ENCODE results near the gene DPYSL3.
"Not testable (repeated sequence)": the region's sequence is repeated elsewhere in the genome, so short reads cannot be mapped to it uniquely, and the experiment has no call there.

DPYSL3 gene

GRCh38 chr5:147400126-147400809 lies 109.6 kb downstream of the DPYSL3 start:
- no peak for DNase-seq

GRCh38 chr5:147398860-147399259 lies 111.0 kb downstream of the DPYSL3 start:
- no peak for DNase-seq

- no peak for DNase-seq
Observed at GRCh38 chr5:147397616-147398015, 112.3 kb downstream of the DPYSL3 start.

- DNase-seq, result no peak
Observed at GRCh38 chr5:147396070-147396823, 113.6 kb downstream of the DPYSL3 start.

GRCh38 chr5:147393874-147394672 lies 115.8 kb downstream of the DPYSL3 start:
- DNase-seq, result no peak

GRCh38 chr5:147391781-147392180 lies 118.1 kb downstream of the DPYSL3 start:
- DNase-seq, result no peak

- DNase-seq, result no peak
Observed at GRCh38 chr5:147390654-147391225, 119.1 kb downstream of the DPYSL3 start.

- no peak for DNase-seq
Observed at GRCh38 chr5:147388184-147389108, 121.4 kb downstream of the DPYSL3 start.

- no peak for DNase-seq
Observed at GRCh38 chr5:147387109-147387508, 122.8 kb downstream of the DPYSL3 start.

- peak; percentile 62 for DNase-seq
Observed at GRCh38 chr5:147384346-147385193, 125.3 kb downstream of the DPYSL3 start.

- DNase-seq, result peak; percentile 78
Observed at GRCh38 chr5:147382776-147383175, 127.1 kb downstream of the DPYSL3 start.

GRCh38 chr5:147381555-147381954 lies 128.3 kb downstream of the DPYSL3 start:
- no peak for DNase-seq

GRCh38 chr5:147377682-147378081 lies 132.2 kb downstream of the DPYSL3 start:
- DNase-seq, result no peak

GRCh38 chr5:147375151-147375550 lies 134.7 kb downstream of the DPYSL3 start:
- no peak for DNase-seq

GRCh38 chr5:147373328-147373727 lies 136.5 kb downstream of the DPYSL3 start:
- no peak for DNase-seq

- no peak for DNase-seq
Observed at GRCh38 chr5:147372191-147372590, 137.7 kb downstream of the DPYSL3 start.

GRCh38 chr5:147371290-147371689 lies 138.6 kb downstream of the DPYSL3 start:
- DNase-seq, result no peak

- DNase-seq, result no peak
Observed at GRCh38 chr5:147369742-147370374, 140.0 kb downstream of the DPYSL3 start.

- not testable (repeated sequence) for DNase-seq
Observed at GRCh38 chr5:147367381-147367780, 142.5 kb downstream of the DPYSL3 start.

- DNase-seq, result no peak
Observed at GRCh38 chr5:147361441-147362175, 148.3 kb downstream of the DPYSL3 start.
